H1 (cell line): ENCODE results near the gene TCEA2. TPM values are rescaled to one million over a fixed set of nuclear protein-coding genes. Genes with fewer than 3 reads are reported as not detected.

Experiments used
- CTCF ChIA-PET: fragments of 300-600 bp; sonication (Branson Sonifier 250); formaldehyde crosslinking; loops from one replicate; lab custom pipeline; 2021; ENCODE audit not compliant: partially characterized antibody; lab: Charles Lee
- POLR2A ChIA-PET: fragments of 300-600 bp; sonication (Branson Sonifier 250); formaldehyde crosslinking; loops from one replicate; lab custom pipeline; 2021; ENCODE audit warnings: inconsistent platforms; ENCODE audit not compliant: partially characterized antibody; lab: Charles Lee
- DNase-seq, 2 experiments: peaks; one replicate each; pipeline versions ENCODE4 v3.0.0 to v3.0.0-alpha.2; 2010 to 2022; ENCODE audit warnings: low spot score in 2 of 2, low read depth in 1 of 2, mixed read lengths in 1 of 2
- FAIRE-seq: peaks from 2 replicates; lab custom pipeline; 2011; peaks lifted over from hg19 to GRCh38; lab: Jason Lieb, UNC
- H2AFZ ChIP-seq: 2 replicates; pipeline ENCODE4 v1.8.1; 2012; ENCODE audit warnings: low read length, inconsistent platforms
- H2AK5ac ChIP-seq: 2 replicates; pipeline ENCODE4 v1.6.1; 2013; ENCODE audit warnings: low read depth, low read length
- H2BK120ac ChIP-seq: replicated peaks from 2 replicates; pipeline ENCODE3; 2013; ENCODE audit warnings: low read depth, low read length, inconsistent platforms
- H2BK12ac ChIP-seq: 2 replicates; pipeline ENCODE4 v1.6.1; 2013; ENCODE audit warnings: low read depth, low read length
- H2BK15ac ChIP-seq: 2 replicates; pipeline ENCODE4 v1.6.1; 2013; ENCODE audit warnings: low read length
- H2BK20ac ChIP-seq: 2 replicates; pipeline ENCODE4 v1.6.1; 2013; ENCODE audit warnings: low read length
- H2BK5ac ChIP-seq: 2 replicates; pipeline ENCODE4 v1.6.1; 2013; ENCODE audit warnings: low read depth, low read length
- H3K14ac ChIP-seq: 2 replicates; pipeline ENCODE4 v1.6.1; 2013; ENCODE audit warnings: inconsistent platforms; ENCODE audit not compliant: insufficient read length
- H3K18ac ChIP-seq: 2 replicates; pipeline ENCODE4 v1.6.1; 2013; ENCODE audit warnings: low read length; ENCODE audit errors: extremely low read depth
- H3K23ac ChIP-seq: 2 replicates; pipeline ENCODE4 v1.6.1; 2013; ENCODE audit warnings: inconsistent platforms; ENCODE audit not compliant: insufficient read length
- H3K23me2 ChIP-seq: 2 replicates; pipeline ENCODE4 v1.6.1; 2013; ENCODE audit warnings: low read depth, low read length
- H3K27ac ChIP-seq: 2 replicates; pipeline ENCODE4 v1.6.1; 2011; ENCODE audit warnings: low read depth, low read length, inconsistent platforms
- H3K27me3 ChIP-seq, 4 experiments: replicated peaks in 1 of 4; 1 replicate in 1 of 4; 2 replicates in 3 of 4; pipeline versions ENCODE4 v1.6.1 to v1.8.1; 2011 to 2013; ENCODE audit warnings: low read length in 3 of 4, mild to moderate bottlenecking in 3 of 4, inconsistent platforms in 2 of 4, mixed read lengths in 2 of 4, moderate library complexity in 1 of 4; ENCODE audit not compliant: control insufficient read depth in 3 of 4, insufficient read depth in 3 of 4; ENCODE audit errors: extremely low read depth in 1 of 4
- H3K36me3 ChIP-seq, 4 experiments: 2 replicates each; pipeline versions ENCODE4 v1.6.1 to v1.8.1; 2011 to 2013; ENCODE audit warnings: mild to moderate bottlenecking in 4 of 4, low read length in 3 of 4, moderate library complexity in 2 of 4, control low read depth in 1 of 4, inconsistent platforms in 1 of 4; ENCODE audit not compliant: insufficient read depth in 4 of 4, control insufficient read depth in 2 of 4
- H3K4ac ChIP-seq: replicated peaks from 2 replicates; pipeline ENCODE3; 2013; ENCODE audit warnings: low read length, low read depth, mixed read lengths, inconsistent platforms; ENCODE audit not compliant: insufficient read length
- H3K4me1 ChIP-seq, 4 experiments: replicated peaks in 1 of 4; 1 replicate in 1 of 4; 2 replicates in 3 of 4; pipeline versions ENCODE4 v1.6.1 to v1.8.1; 2011 to 2013; ENCODE audit warnings: low read length in 3 of 4, inconsistent platforms in 2 of 4, mixed read lengths in 1 of 4; ENCODE audit not compliant: insufficient read depth in 4 of 4, control insufficient read depth in 3 of 4
- H3K4me2 ChIP-seq, 2 experiments: 2 replicates each; pipeline versions ENCODE4 v1.6.1 to v1.8.1; 2011 to 2013; ENCODE audit warnings: low read depth in 2 of 2, low read length in 2 of 2, control low read depth in 1 of 2, inconsistent platforms in 1 of 2, mild to moderate bottlenecking in 1 of 2; ENCODE audit not compliant: insufficient read depth in 1 of 2
- H3K4me3 ChIP-seq, 4 experiments: fragments of 200-600, 300-600 bp in 1 of 4; sonication (generic), shearing (Covaris generic), sonication (Bioruptor Twin) in 1 of 4; 2 replicates each; pipeline versions ENCODE4 v1.5.1 to v1.8.1; 2011 to 2016; ENCODE audit warnings: low read length in 4 of 4, low read depth in 3 of 4, control low read depth in 2 of 4, inconsistent platforms in 2 of 4, mild to moderate bottlenecking in 2 of 4, mixed read lengths in 1 of 4, moderate library complexity in 1 of 4; ENCODE audit not compliant: insufficient read depth in 2 of 4; ENCODE audit errors: extremely low read depth in 1 of 4
- H3K56ac ChIP-seq: replicated peaks from 2 replicates; pipeline ENCODE3; 2013; ENCODE audit warnings: low read depth, mild to moderate bottlenecking, mixed read lengths, low read length, inconsistent platforms; ENCODE audit not compliant: insufficient read length
- H3K79me1 ChIP-seq: 2 replicates; pipeline ENCODE4 v1.6.1; 2013; ENCODE audit warnings: low read depth, low read length, control low read depth
- H3K79me2 ChIP-seq, 2 experiments: 2 replicates each; pipeline versions ENCODE4 v1.6.1 to v1.8.1; 2012 to 2013; ENCODE audit warnings: low read length in 2 of 2, mild to moderate bottlenecking in 2 of 2, inconsistent platforms in 1 of 2; ENCODE audit not compliant: insufficient read depth in 2 of 2, control insufficient read depth in 1 of 2
- H3K9ac ChIP-seq, 4 experiments: replicated peaks in 1 of 4; 1 replicate in 1 of 4; 2 replicates in 3 of 4; pipeline versions ENCODE4 v1.6.1 to v1.8.1; 2011 to 2013; ENCODE audit warnings: low read depth in 3 of 4, low read length in 3 of 4, control low read depth in 2 of 4, mild to moderate bottlenecking in 2 of 4, moderate library complexity in 2 of 4, inconsistent platforms in 1 of 4; ENCODE audit errors: extremely low read depth in 1 of 4
- H3K9me3 ChIP-seq, 2 experiments: 2 replicates each; pipeline versions ENCODE4 v1.6.1 to v1.8.1; 2012 to 2013; ENCODE audit warnings: mild to moderate bottlenecking in 2 of 2, moderate library complexity in 2 of 2, control low read depth in 1 of 2, inconsistent platforms in 1 of 2, low read depth in 1 of 2, low read length in 1 of 2, mixed read lengths in 1 of 2; ENCODE audit not compliant: insufficient read depth in 2 of 2
- H4K20me1 ChIP-seq, 2 experiments: replicated peaks in 1 of 2; 2 replicates each; pipeline versions ENCODE3 to v1.8.1; 2011 to 2013; ENCODE audit warnings: inconsistent platforms in 2 of 2, low read length in 2 of 2, mild to moderate bottlenecking in 1 of 2; ENCODE audit not compliant: insufficient read depth in 2 of 2, control insufficient read depth in 1 of 2
- H4K5ac ChIP-seq: 2 replicates; pipeline ENCODE4 v1.6.1; 2013; ENCODE audit warnings: low read length, low read depth, mixed read lengths, inconsistent platforms; ENCODE audit not compliant: insufficient read length
- H4K8ac ChIP-seq: 2 replicates; pipeline ENCODE4 v1.8.0; 2013; ENCODE audit warnings: mild to moderate bottlenecking, moderate library complexity, low read length, inconsistent platforms; ENCODE audit not compliant: insufficient read depth; ENCODE audit errors: extremely low read depth
- H4K91ac ChIP-seq: replicated peaks from 2 replicates; pipeline ENCODE3; 2013; ENCODE audit warnings: low read length, mixed read lengths, inconsistent platforms; ENCODE audit not compliant: insufficient read length
- CBX8 ChIP-seq: fragments of 300-800, 300-1000 bp; sonication (generic); IDR thresholded peaks from 2 replicates; pipeline ENCODE4 v1.7.1; 2016; ENCODE audit warnings: low read depth, low read length, borderline replicate concordance
- WGBS, 2 experiments: shearing (Covaris generic) in 1 of 2; methylation state at CpG; one replicate each; pipeline versions ENCODE4 v1.1.6 to v1.1.7; 2013 to 2015; ENCODE audit warnings: low lambda C conversion rate in 2 of 2, mixed read lengths in 2 of 2, inconsistent platforms in 1 of 2, low coverage in 1 of 2, missing lambda C conversion rate in 1 of 2; ENCODE audit not compliant: insufficient replicate concordance in 2 of 2, insufficient coverage in 1 of 2, insufficient read length in 1 of 2; ENCODE audit errors: extremely low coverage in 1 of 2, missing lambda C conversion rate in 1 of 2; 5-methylcytosine and 5-hydroxymethylcytosine counted together
- polyA plus RNA-seq, 7 experiments: library from polyadenylated mRNA; depleted of rRNA in 3 of 7; stranded (reverse) in 5 of 7; unstranded in 2 of 7; fragments of >200 nt in 5 of 7; fragments of 200-250 nt in 2 of 7; gene quantifications; 1 replicate in 5 of 7; 2 replicates in 1 of 7; 4 replicates in 1 of 7; pipeline versions ENCODE4 v1.2.1 to v1.2.3, GENCODE V29; 2011 to 2013; ENCODE audit warnings: missing spikeins in 2 of 7, mixed read lengths in 2 of 7
- total RNA-seq: library from RNA; stranded (reverse); fragmentation: NEBNext Ultra II Directional; extraction: Animal tissue kit (Norgen Biotek cat#: 25700); gene quantifications from 2 replicates; pipeline ENCODE4 v1.2.1, GENCODE V29; 2021

Gene TCEA2
- total and polyA plus RNA-seq, 2 of the 8 experiments (the other 6 are each of a cell fraction or from before 2014, with no cell fraction given), result 41.4 to 42.3 TPM

DNA sequence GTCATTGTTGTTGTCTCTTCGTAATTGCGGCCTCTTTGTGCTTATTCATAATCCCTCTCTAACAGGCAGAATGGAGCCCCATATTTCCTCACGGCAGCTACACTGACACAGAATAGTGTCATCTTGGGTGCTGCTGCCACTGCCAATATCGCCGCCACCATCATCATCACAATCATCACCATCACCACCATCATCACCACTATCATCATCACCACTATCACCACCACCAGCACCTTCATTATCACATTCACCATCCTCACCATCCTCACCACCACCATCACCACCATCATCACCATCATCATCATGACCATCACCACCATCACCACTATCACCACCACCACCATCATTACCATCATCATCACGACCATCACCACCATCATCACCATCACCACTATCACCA, 33.5 kb downstream of the TCEA2 start:
- no peak for DNase-seq
- no peak for TF ChIP-seq CBX8
- POLR2A ChIA-PET, result no interaction called here

More for the DNA sequence above, 33.5 kb downstream of the TCEA2 start:
- H3K9ac ChIP-seq, result no peak overlapping the region
- peaks cover 5% of the 10 kb centered on the region; the same call in 1 of the 2 replicates for H3K23me2 ChIP-seq
- peaks cover 0 to 7% (median 2%) of the 10 kb centered on the region in 4 experiments; a peak in 3 of 7 replicates for H3K4me1 ChIP-seq
- H3K79me2 ChIP-seq, result no peaks in the 10 kb centered on the region
- WGBS, 2 experiments, result 63% methylated on average over 6 of the region's 6 CpGs; no CpG with 5 or more reads in 1 of the 2 experiments
- H3K9me3 ChIP-seq, result no peaks in the 10 kb centered on the region
- H3K36me3 ChIP-seq, result no peaks in the 10 kb centered on the region
- H3K79me1 ChIP-seq, result no peaks in the 10 kb centered on the region
- H3K18ac ChIP-seq, result no peak overlapping the region
- H3K14ac ChIP-seq, result no peak overlapping the region
- no peak overlapping the region for H3K23ac ChIP-seq
- H3K4me2 ChIP-seq, result no peak overlapping the region
- no peak overlapping the region for H3K4me3 ChIP-seq
- no peak overlapping the region for H2AFZ ChIP-seq
- H4K91ac ChIP-seq, result no peak overlapping the region
- no peak for FAIRE-seq
- no peak overlapping the region for H2BK15ac ChIP-seq
- H3K56ac ChIP-seq, result peak overlapping the region; percentile 82
- H2BK120ac ChIP-seq, result no peak overlapping the region
- peaks cover 0 to 12% (median 9%) of the 10 kb centered on the region in 4 experiments; a peak in 5 of 7 replicates for H3K27me3 ChIP-seq
- H3K4ac ChIP-seq, result no peak overlapping the region
- 0 out of 2 replicates have a peak overlapping the region, but pooled peaks have one; percentile 39 for H2AK5ac ChIP-seq
- no peak overlapping the region for H2BK12ac ChIP-seq
- CTCF ChIA-PET, result no interaction called here
- no peak overlapping the region for H2BK20ac ChIP-seq
- no peak overlapping the region for H4K5ac ChIP-seq
- H3K27ac ChIP-seq, result no peak overlapping the region
- peaks cover 0 to 2% of the 10 kb centered on the region in 2 experiments for H4K20me1 ChIP-seq
- no peak overlapping the region for H2BK5ac ChIP-seq
- H4K8ac ChIP-seq, result no peak overlapping the region
